Sigmoid colon (tissue), 4 donors: Measurements from ENCODE around the gene ENG.

Source experiments
- CTCF ChIP-seq, 4 experiments: fragments of 450-650 bp in 3 of 4; fragments of 200-600 bp in 1 of 4; IDR thresholded peaks; one replicate each; pipeline ENCODE4 v1.5.1; 2016 to 2019; ENCODE audit warnings: antibody characterized with exemption in 4 of 4, mild to moderate bottlenecking in 3 of 4, moderate library complexity in 2 of 4
- POLR2AphosphoS5 ChIP-seq, 4 donors: sonication (generic); formaldehyde crosslinking; IDR thresholded peaks; one replicate each; pipeline ENCODE4 v1.6.1; 2017; ENCODE audit warnings: antibody characterized with exemption in 4 of 4

DNA sequence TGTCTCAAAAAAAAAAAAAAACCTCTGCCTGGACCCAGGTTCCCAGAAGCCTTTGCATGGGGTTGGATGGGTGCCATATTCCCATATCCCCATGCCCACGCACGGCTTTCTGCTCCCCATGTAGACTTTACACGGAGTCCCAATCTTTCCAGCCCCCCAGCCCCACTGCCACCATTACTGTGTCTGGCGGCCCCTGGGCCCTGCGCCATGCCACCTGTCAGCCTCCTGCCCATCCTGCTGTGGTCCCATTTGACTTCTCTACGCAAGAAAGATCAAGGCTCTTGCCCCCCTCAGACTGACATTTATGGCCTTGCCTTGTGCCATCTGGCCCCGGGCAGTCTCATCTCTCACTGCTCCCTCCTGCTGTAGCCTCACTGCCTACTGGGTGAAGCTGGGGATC lies 29.5 kb upstream of the ENG start:
- TF ChIP-seq CTCF (IDR thresholded peaks at IDR 0.05) (no peak), POLR2AphosphoS5 (IDR thresholded peaks at IDR 0.05) (no peak)
